Fibroblast of lung (primary cell): ENCODE results near the gene SLC66A1. TPM values are rescaled to one million over a fixed set of nuclear protein-coding genes. Genes with fewer than 3 reads are reported as not detected.
"Not testable (repeated sequence)": the region's sequence is repeated elsewhere in the genome, so short reads cannot be mapped to it uniquely, and the experiment has no call there.

Experiments used
- DNase-seq, 2 donors: peaks; one replicate each; pipeline versions ENCODE4 v3.0.0 to v3.0.0-alpha.2; 2010; ENCODE audit warnings: low read depth in 2 of 2
- H2AFZ ChIP-seq: 2 replicates; pipeline ENCODE4 v1.5.1; 2012; ENCODE audit warnings: low read length, control low read depth, inconsistent platforms
- H3K27ac ChIP-seq: 2 replicates; pipeline ENCODE4 v1.5.1; 2011; ENCODE audit warnings: low read length, control low read depth; ENCODE audit not compliant: insufficient read depth
- H3K27me3 ChIP-seq: 2 replicates; pipeline ENCODE4 v1.5.1; 2011; ENCODE audit warnings: mild to moderate bottlenecking, low read length; ENCODE audit not compliant: control insufficient read depth, insufficient read depth
- H3K36me3 ChIP-seq: 2 replicates; pipeline ENCODE4 v1.5.1; 2011; ENCODE audit warnings: low read length; ENCODE audit not compliant: control insufficient read depth, insufficient read depth
- H3K4me1 ChIP-seq: 2 replicates; pipeline ENCODE4 v1.5.1; 2011; ENCODE audit warnings: low read length; ENCODE audit not compliant: control insufficient read depth, insufficient read depth; ENCODE audit errors: extremely low read depth
- H3K4me2 ChIP-seq: 2 replicates; pipeline ENCODE4 v1.5.1; 2011; ENCODE audit warnings: low read length, control low read depth; ENCODE audit not compliant: insufficient read depth; ENCODE audit errors: extremely low read depth
- H3K4me3 ChIP-seq, 4 experiments: fragments of 200-600 bp in 1 of 4; sonication (generic) in 1 of 4; replicated peaks in 1 of 4; 2 replicates each; pipeline ENCODE4 v1.5.1; 2011 to 2016; ENCODE audit warnings: low read length in 4 of 4, low read depth in 3 of 4, mild to moderate bottlenecking in 3 of 4, control low read depth in 2 of 4, inconsistent platforms in 1 of 4, mixed read lengths in 1 of 4; ENCODE audit not compliant: insufficient read depth in 1 of 4; ENCODE audit errors: control extremely low read depth in 1 of 4
- H3K79me2 ChIP-seq: 2 replicates; pipeline ENCODE4 v1.5.1; 2012; ENCODE audit warnings: mild to moderate bottlenecking, low read length, inconsistent platforms; ENCODE audit not compliant: control insufficient read depth, insufficient read depth
- H3K9ac ChIP-seq: 2 replicates; pipeline ENCODE4 v1.5.1; 2011; ENCODE audit warnings: mild to moderate bottlenecking, low read length, control low read depth; ENCODE audit not compliant: insufficient read depth
- H3K9me3 ChIP-seq: 2 replicates; pipeline ENCODE4 v1.5.1; 2012; ENCODE audit warnings: low read depth, low read length; ENCODE audit not compliant: control insufficient read depth, insufficient read depth
- H4K20me1 ChIP-seq: 2 replicates; pipeline ENCODE4 v1.5.1; 2011; ENCODE audit warnings: low read length; ENCODE audit not compliant: control insufficient read depth, insufficient read depth; ENCODE audit errors: extremely low read depth
- EZH2 ChIP-seq: IDR thresholded peaks from 2 replicates; pipeline ENCODE4 v1.5.1; 2012; ENCODE audit warnings: low read length, control low read depth, mild to moderate bottlenecking; ENCODE audit errors: missing control alignments
- polyA plus RNA-seq, 2 donors: library from polyadenylated mRNA; depleted of rRNA in 1 of 2; stranded (reverse) in 1 of 2; unstranded in 1 of 2; fragments of >200 nt; gene quantifications; 2 replicates each; pipeline ENCODE4 v1.2.1, GENCODE V29; 2011 to 2012; ENCODE audit warnings: missing spikeins in 1 of 2
- total RNA-seq: library from RNA; depleted of rRNA; stranded (reverse); fragments of >200 nt; gene quantifications from 2 replicates; pipeline ENCODE4 v1.2.1, GENCODE V29; 2014
- TF ChIP-seq, protein P1 (sequence below), 2 donors: IDR thresholded peaks in 1 of 2; conservative IDR thresholded peaks in 1 of 2; 1 replicate in 1 of 2; 2 replicates in 1 of 2; pipeline ENCODE4 v1.5.1; 2011 to 2012; ENCODE audit warnings: low read length in 2 of 2, control low read depth in 1 of 2, inconsistent platforms in 1 of 2, low read depth in 1 of 2, mild to moderate bottlenecking in 1 of 2

Gene SLC66A1
- total and polyA plus RNA-seq, 2 donors (not counting 1 experiment from before 2014, with no cell fraction given) = 7.1 to 18.3 TPM

DNA sequence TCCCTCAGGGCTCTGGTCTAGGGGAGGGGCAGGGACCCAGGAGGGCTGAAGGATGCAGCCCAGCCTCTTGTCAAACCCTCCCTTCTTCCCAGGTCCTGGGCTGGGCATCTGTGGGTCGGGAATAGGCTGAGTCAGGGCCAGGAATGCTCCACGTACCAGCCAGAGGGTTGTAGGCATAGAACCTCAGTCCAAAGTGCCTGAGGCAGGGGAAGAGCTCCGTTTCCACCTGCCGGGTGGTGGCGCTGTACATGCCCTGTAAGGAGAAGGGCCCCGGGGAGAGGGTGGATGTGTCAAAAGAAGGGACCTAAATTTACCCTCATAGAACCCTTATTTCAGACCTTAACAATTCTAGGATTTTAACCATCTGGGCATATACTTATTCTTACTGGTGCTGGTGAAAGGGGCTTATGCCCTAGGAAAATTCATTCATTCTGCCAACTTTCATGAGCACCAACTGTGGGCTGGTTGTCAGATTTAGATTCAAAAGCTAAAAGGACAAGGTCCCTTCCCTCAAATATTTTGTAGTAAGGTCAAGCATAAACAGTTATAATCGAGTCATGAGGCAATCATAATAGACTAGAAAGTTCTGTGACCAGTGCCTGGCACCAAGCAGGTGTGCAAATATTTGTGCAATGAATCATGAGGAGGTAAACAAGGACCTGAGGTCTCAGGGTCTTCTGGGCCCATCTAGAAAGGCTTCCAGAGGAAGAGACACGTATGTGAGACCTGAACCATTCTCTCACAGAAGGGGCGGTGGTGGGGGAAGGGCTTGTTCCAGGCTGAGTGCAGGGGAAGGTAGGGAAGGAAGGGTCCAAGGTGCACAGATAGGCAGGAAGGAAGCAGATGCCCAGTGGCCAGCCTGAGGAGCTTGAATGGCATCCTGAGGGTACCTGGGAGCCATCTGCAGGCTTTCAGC is 42.4 kb upstream of the SLC66A1 start:
- not testable (repeated sequence) for H3K79me2 ChIP-seq, H3K9me3 ChIP-seq, H3K27me3 ChIP-seq, H3K4me3 ChIP-seq, H3K9ac ChIP-seq, H3K27ac ChIP-seq, H3K36me3 ChIP-seq, H2AFZ ChIP-seq, H4K20me1 ChIP-seq, H3K4me1 ChIP-seq, H3K4me2 ChIP-seq
- peak in 1 of 2 donors; percentile 18 for DNase-seq
- TF ChIP-seq, protein P1, sequence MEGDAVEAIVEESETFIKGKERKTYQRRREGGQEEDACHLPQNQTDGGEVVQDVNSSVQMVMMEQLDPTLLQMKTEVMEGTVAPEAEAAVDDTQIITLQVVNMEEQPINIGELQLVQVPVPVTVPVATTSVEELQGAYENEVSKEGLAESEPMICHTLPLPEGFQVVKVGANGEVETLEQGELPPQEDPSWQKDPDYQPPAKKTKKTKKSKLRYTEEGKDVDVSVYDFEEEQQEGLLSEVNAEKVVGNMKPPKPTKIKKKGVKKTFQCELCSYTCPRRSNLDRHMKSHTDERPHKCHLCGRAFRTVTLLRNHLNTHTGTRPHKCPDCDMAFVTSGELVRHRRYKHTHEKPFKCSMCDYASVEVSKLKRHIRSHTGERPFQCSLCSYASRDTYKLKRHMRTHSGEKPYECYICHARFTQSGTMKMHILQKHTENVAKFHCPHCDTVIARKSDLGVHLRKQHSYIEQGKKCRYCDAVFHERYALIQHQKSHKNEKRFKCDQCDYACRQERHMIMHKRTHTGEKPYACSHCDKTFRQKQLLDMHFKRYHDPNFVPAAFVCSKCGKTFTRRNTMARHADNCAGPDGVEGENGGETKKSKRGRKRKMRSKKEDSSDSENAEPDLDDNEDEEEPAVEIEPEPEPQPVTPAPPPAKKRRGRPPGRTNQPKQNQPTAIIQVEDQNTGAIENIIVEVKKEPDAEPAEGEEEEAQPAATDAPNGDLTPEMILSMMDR (conservative IDR thresholded peaks at IDR 0.05 in 1 of 2, IDR thresholded peaks at IDR 0.05 in 1 of 2; ENCODE audit: low read depth in 1 of 2, low read length in 2 of 2) = peak in 1 of 2 donors; percentile 18

DNA sequence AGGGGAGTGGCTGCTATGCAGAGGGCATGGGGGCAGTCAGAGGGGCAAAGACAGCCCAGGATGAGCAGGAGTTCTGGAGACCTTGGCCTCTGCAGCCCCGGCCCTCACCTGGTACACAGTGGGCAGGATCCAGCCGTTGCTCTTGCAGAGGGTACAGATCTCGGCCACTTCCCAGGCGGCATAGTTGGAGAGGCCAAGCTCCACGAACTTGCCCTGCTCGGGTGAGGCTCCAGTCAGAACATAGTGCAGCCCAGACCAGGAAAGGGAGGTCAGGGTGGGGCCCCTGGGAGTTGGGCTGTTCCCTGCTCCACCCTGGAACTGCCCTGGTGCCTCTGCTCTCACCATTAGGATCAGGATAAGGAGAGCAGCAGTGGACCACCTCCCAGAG is 41.8 kb upstream of the SLC66A1 start:
- not testable (repeated sequence) for H3K4me3 ChIP-seq, H3K9ac ChIP-seq, H3K4me2 ChIP-seq, DNase-seq, H2AFZ ChIP-seq, H3K36me3 ChIP-seq, H3K9me3 ChIP-seq, H3K27me3 ChIP-seq, H3K27ac ChIP-seq, H3K4me1 ChIP-seq, H4K20me1 ChIP-seq, H3K79me2 ChIP-seq

GRCh38 chr1:19272064-19272463 is 40.1 kb upstream of the SLC66A1 start:
- Histone ChIP-seq H2AFZ (no peak overlapping the region), H3K27me3 (no peaks in the 10 kb centered on the region), H3K9ac (no peak overlapping the region), H3K9me3 (no peaks in the 10 kb centered on the region), H3K4me1 (no peaks in the 10 kb centered on the region), H3K4me3 (no peak overlapping the region), H3K4me2 (no peak overlapping the region), H3K36me3 (no peaks in the 10 kb centered on the region), H3K79me2 (no peaks in the 10 kb centered on the region), H4K20me1 (no peaks in the 10 kb centered on the region), H3K27ac (no peak overlapping the region)
- TF ChIP-seq EZH2 = no peak
- TF ChIP-seq, protein P1 (conservative IDR thresholded peaks at IDR 0.05 in 1 of 2, IDR thresholded peaks at IDR 0.05 in 1 of 2; ENCODE audit: low read depth in 1 of 2, low read length in 2 of 2) = no peak
- DNase-seq = no peak
